Common myeloid progenitor, CD34-positive (primary cell): ENCODE measurements around the gene RNFT2.
A peak's percentile ranks its signal among the peaks of the same experiment; 100 is the strongest.

Experiments used
- CTCF ChIA-PET: fragments of 350-600 bp; sonication (Branson Sonifier 250); formaldehyde crosslinking; loops from one replicate; lab custom pipeline; 2021; ENCODE audit warnings: antibody characterized with exemption; lab: Charles Lee
- POLR2A ChIA-PET: fragments of 350-600 bp; sonication (Branson Sonifier 250); formaldehyde crosslinking; loops from one replicate; lab custom pipeline; 2021; ENCODE audit warnings: antibody characterized with exemption; lab: Charles Lee
- DNase-seq, 3 donors: peaks; one replicate each; pipeline versions ENCODE4 v3.0.0 to v3.0.0-alpha.2; 2013
- H3K27ac ChIP-seq, 2 experiments: 1 replicate in 1 of 2; 2 replicates in 1 of 2; pipeline ENCODE4 v1.7.0; 2013; ENCODE audit warnings: inconsistent platforms in 2 of 2, low read length in 2 of 2, mild to moderate bottlenecking in 2 of 2, low read depth in 1 of 2, moderate library complexity in 1 of 2; ENCODE audit not compliant: severe bottlenecking in 2 of 2, insufficient read depth in 1 of 2, poor library complexity in 1 of 2
- H3K27me3 ChIP-seq, 5 experiments: replicated peaks in 2 of 5; 1 replicate in 3 of 5; 2 replicates in 2 of 5; pipeline versions ENCODE4 v1.6.1 to v1.7.0; 2013; ENCODE audit warnings: low read length in 4 of 5, mild to moderate bottlenecking in 2 of 5, moderate library complexity in 2 of 5, inconsistent platforms in 1 of 5; ENCODE audit not compliant: insufficient read depth in 5 of 5, control insufficient read depth in 4 of 5
- H3K36me3 ChIP-seq, 4 experiments: 1 replicate in 2 of 4; 2 replicates in 2 of 4; pipeline versions ENCODE4 v1.6.1 to v1.7.0; 2013; ENCODE audit warnings: low read length in 3 of 4, control low read depth in 1 of 4, mild to moderate bottlenecking in 1 of 4; ENCODE audit not compliant: control insufficient read depth in 4 of 4, insufficient read depth in 4 of 4
- H3K4me1 ChIP-seq, 4 experiments: 1 replicate in 3 of 4; 2 replicates in 1 of 4; pipeline versions ENCODE4 v1.6.1 to v1.7.1; 2013; ENCODE audit warnings: low read length in 3 of 4, mild to moderate bottlenecking in 3 of 4, control low read depth in 1 of 4, inconsistent platforms in 1 of 4, moderate library complexity in 1 of 4; ENCODE audit not compliant: control insufficient read depth in 4 of 4, insufficient read depth in 4 of 4; ENCODE audit errors: control extremely low read depth in 1 of 4
- H3K4me3 ChIP-seq, 7 experiments: 1 replicate in 4 of 7; 2 replicates in 3 of 7; pipeline versions ENCODE4 v1.5.1 to v1.7.0; 2013; ENCODE audit warnings: mild to moderate bottlenecking in 7 of 7, low read length in 6 of 7, moderate library complexity in 6 of 7, inconsistent platforms in 2 of 7, low read depth in 2 of 7, control low read depth in 1 of 7; ENCODE audit not compliant: insufficient read depth in 4 of 7, control insufficient read depth in 1 of 7; ENCODE audit errors: extremely low read depth in 1 of 7
- H3K9me3 ChIP-seq, 5 experiments: 1 replicate in 4 of 5; 2 replicates in 1 of 5; pipeline versions ENCODE4 v1.6.1 to v1.7.1; 2013; ENCODE audit warnings: low read length in 4 of 5, mild to moderate bottlenecking in 2 of 5, inconsistent platforms in 1 of 5, low read depth in 1 of 5, moderate library complexity in 1 of 5; ENCODE audit not compliant: control insufficient read depth in 4 of 5, insufficient read depth in 2 of 5; ENCODE audit errors: control extremely low read depth in 1 of 5
- WGBS: methylation state at CpG from one replicate; pipeline ENCODE4 v1.1.5; 2013; ENCODE audit not compliant: insufficient coverage; 5-methylcytosine and 5-hydroxymethylcytosine counted together

The RNFT2 gene

DNA sequence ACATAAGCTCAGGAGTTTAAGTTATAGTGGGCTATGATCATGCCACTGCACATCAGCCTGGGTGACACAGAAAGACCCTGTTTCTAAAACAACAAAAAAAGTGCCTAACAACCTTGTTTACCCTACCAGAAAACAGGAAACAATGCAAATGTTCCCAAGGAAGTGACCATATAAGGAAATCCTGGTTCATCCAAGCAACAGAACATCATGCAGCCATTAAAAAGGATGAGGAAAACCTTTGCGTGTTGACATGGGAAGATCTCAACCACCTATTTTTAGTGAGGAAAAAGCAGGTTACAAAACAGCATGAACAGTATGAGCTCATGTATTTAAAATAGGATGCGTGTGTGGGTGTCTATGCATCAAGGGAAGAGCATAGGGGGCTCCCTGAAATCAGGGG is 129.4 kb downstream of the RNFT2 start:
- Histone ChIP-seq H3K4me1 (no peaks in the 10 kb centered on the region), H3K27ac (no peak overlapping the region), H3K4me3 (no peak overlapping the region), H3K36me3 (no peaks in the 10 kb centered on the region), H3K9me3 (no peaks in the 10 kb centered on the region), H3K27me3 (peaks cover 0 to 10% (median 2%) of the 10 kb centered on the region in 5 experiments)
- 95% methylated on average over 2 of the region's 2 CpGs for WGBS
- DNase-seq: no peak
- POLR2A ChIA-PET: no interaction called here
- CTCF ChIA-PET: interaction anchor here (1.6 kb wide), 2 partner anchors 9 to 98 kb away, joined by 3 read pairs; no protein-coding TSS in a partner anchor

DNA sequence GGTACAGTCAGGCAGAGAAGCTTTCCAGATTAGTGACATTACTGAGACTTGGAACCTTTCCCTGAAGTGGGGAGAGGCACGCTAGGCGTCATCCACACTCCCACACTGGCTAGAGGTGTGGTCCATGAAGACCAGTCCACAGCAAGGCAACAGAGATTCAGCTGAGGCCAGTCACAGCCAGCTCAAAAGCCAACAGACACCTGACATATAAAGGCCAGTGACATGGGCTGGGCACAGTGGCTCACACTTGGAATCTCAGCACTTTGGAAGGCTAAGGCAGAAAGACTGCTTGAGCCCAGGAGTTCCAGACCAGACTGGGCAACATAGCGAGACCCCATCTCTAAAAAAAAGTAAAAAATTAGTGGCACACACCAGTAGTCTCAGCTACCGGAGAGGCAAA is 132.2 kb downstream of the RNFT2 start:
- 67% methylated on average over 4 of the region's 4 CpGs for WGBS
- POLR2A ChIA-PET: no interaction called here
- peaks cover 4 to 25% (median 6%) of the 10 kb centered on the region in 5 experiments for H3K27me3 ChIP-seq
- no peaks in the 10 kb centered on the region for H3K4me1 ChIP-seq
- no peak for DNase-seq
- H3K27ac ChIP-seq: no peak overlapping the region
- H3K9me3 ChIP-seq: peaks cover 4 to 13% (median 4%) of the 10 kb centered on the region in 5 experiments
- CTCF ChIA-PET: interaction anchor here (1.1 to 1.2 kb wide), 2 partner anchors 9 to 162 kb away, joined by 3 to 4 read pairs; no protein-coding TSS in a partner anchor
- no peaks in the 10 kb centered on the region for H3K36me3 ChIP-seq
- no peak overlapping the region for H3K4me3 ChIP-seq

- Histone ChIP-seq H3K4me1 (peaks cover 0 to 14% (median 11%) of the 10 kb centered on the region in 4 experiments), H3K36me3 (no peaks in the 10 kb centered on the region), H3K27ac (no peak overlapping the region), H3K4me3 (no peak overlapping the region), H3K9me3 (peaks cover 4 to 13% (median 4%) of the 10 kb centered on the region in 5 experiments), H3K27me3 (peaks cover 10 to 67% (median 20%) of the 10 kb centered on the region in 5 experiments)
- DNase-seq: no peak
- WGBS: 91% methylated on average over 4 of the region's 4 CpGs
- ChIA-PET POLR2A (no interaction called here), CTCF (interaction anchor here (1.5 kb wide), 1 partner anchor 8 kb away, joined by 3 read pairs; no protein-coding TSS in a partner anchor)
Measured at GRCh38 chr12:116874324-116874995, 136.3 kb downstream of the RNFT2 start.

- WGBS: 14% methylated on average over 17 of the region's 19 CpGs
Measured at GRCh38 chr12:116876151-116876869, 138.2 kb downstream of the RNFT2 start.

DNA sequence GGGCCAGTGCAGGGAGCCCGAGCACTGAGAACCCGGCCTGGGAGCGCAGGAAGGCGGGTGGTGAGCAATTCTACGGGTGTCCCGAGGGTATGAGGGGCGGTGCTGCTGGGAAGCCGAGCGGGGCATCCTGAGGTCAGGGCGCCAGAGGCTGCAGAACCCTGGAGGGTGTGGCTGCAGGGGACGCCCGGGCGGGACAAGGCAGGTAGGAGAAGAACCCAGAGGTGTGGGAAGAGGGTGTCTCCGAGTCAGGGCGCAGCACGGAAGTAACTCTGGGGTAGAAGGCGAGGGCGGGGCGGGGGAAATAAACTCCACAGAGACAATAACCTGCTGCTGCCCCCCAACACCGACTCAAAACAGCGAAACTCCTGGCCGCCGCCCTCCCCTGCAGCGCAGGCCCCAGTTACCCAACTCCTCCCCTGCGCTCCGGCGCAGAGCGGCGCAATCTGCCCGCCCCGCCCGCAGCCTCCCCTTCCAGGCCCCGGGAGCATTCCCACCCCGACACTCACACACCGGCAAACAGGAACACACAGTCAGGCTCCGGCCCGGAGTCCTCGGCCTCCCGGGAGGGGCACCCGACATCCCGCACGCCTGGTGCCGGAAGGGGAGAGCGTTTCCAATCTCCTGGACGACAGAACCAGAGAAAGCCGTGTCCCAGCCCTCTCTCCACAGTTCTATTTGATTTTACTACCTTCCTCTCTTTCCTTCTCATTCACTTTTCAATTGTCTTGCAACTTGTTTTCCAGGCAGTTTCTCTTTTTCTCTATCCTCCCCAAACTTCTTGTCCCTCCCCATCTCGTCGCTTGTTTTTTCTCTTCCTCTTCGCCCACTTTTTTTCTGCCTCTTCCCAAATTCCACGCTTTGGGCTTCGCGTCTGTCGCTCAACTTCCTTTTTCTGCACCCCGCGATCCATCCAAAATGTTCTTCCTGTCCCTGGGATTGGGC is 140.7 kb downstream of the RNFT2 start:
- no peak for DNase-seq
- ChIA-PET POLR2A (no interaction called here), CTCF (interaction anchor here (0.6 to 1.2 kb wide), 2 partner anchors 19 to 175 kb away, joined by 3 read pairs; no protein-coding TSS in a partner anchor)
- H3K4me1 ChIP-seq: peaks cover 0 to 39% (median 32%) of the 10 kb centered on the region in 4 experiments
- peaks cover 4 to 13% (median 4%) of the 10 kb centered on the region in 5 experiments for H3K9me3 ChIP-seq
- peak overlapping the region in 4 of 7 experiments; percentile 23 to 64 (median 48) for H3K4me3 ChIP-seq
- H3K27ac ChIP-seq: no peak overlapping the region
- peaks cover 12 to 100% (median 46%) of the 10 kb centered on the region in 5 experiments for H3K27me3 ChIP-seq
- WGBS: under 1% methylated on average over 54 of the region's 55 CpGs
- H3K36me3 ChIP-seq: no peaks in the 10 kb centered on the region

More at GRCh38 chr12:116876151-116876869, 138.2 kb downstream of the RNFT2 start:
- H3K27ac ChIP-seq: no peak overlapping the region
- peaks cover 10 to 85% (median 26%) of the 10 kb centered on the region in 5 experiments for H3K27me3 ChIP-seq
- peaks cover 0 to 29% (median 24%) of the 10 kb centered on the region in 4 experiments for H3K4me1 ChIP-seq
- no peak for DNase-seq
- H3K4me3 ChIP-seq: no peak overlapping the region
- no peaks in the 10 kb centered on the region for H3K36me3 ChIP-seq
- ChIA-PET CTCF (interaction anchor here (0.8 kb wide), 1 partner anchor 10 kb away, joined by 3 read pairs; no protein-coding TSS in a partner anchor), POLR2A (no interaction called here)
- H3K9me3 ChIP-seq: peaks cover 4 to 13% (median 4%) of the 10 kb centered on the region in 5 experiments

GRCh38 chr12:116879509-116880212 is 141.5 kb downstream of the RNFT2 start:
- peak overlapping the region in 4 of 7 experiments; percentile 23 to 64 (median 48) for H3K4me3 ChIP-seq
- peaks cover under 1 to 6% (median 2%) of the 10 kb centered on the region in 5 experiments for H3K9me3 ChIP-seq
- WGBS: 4% methylated on average over 37 of the region's 52 CpGs
- H3K27ac ChIP-seq: no peak overlapping the region
- DNase-seq: peak in 2 of 3 donors; percentile 25 to 40
- H3K36me3 ChIP-seq: no peaks in the 10 kb centered on the region
- H3K27me3 ChIP-seq: peaks cover 12 to 98% (median 46%) of the 10 kb centered on the region in 5 experiments
- POLR2A ChIA-PET: no interaction called here
- H3K4me1 ChIP-seq: peaks cover 0 to 39% (median 32%) of the 10 kb centered on the region in 4 experiments
- CTCF ChIA-PET: interaction anchor here (0.6 to 1.2 kb wide), 2 partner anchors 18 to 176 kb away, joined by 3 read pairs; no protein-coding TSS in a partner anchor
